WI38 (cell line): ENCODE data around the gene CRYGB.
"Not testable (repeated sequence)": the region's sequence is repeated elsewhere in the genome, so short reads cannot be mapped to it uniquely, and the experiment has no call there.

ENCODE experiments used
- H3K4me3 ChIP-seq: 2 replicates; pipeline ENCODE4 v1.5.1; 2011; ENCODE audit warnings: low read depth, mild to moderate bottlenecking, control low read depth, low read length
- CTCF ChIP-seq: IDR thresholded peaks from 2 replicates; pipeline ENCODE4 v1.5.1; 2012; ENCODE audit warnings: low read depth, mild to moderate bottlenecking, control low read depth, low read length

Gene CRYGB

GRCh38 chr2:208127090-208127489 lies 18.9 kb downstream of the CRYGB start:
- no peak for TF ChIP-seq CTCF
- no peak overlapping the region for H3K4me3 ChIP-seq

GRCh38 chr2:208125251-208125650 lies 20.7 kb downstream of the CRYGB start:
- no peak for TF ChIP-seq CTCF
- H3K4me3 ChIP-seq, result no peak overlapping the region

GRCh38 chr2:208124013-208124715 lies 21.8 kb downstream of the CRYGB start, which contains the start of gene CRYGD:
Gene CRYGD, minus strand, starts transcription at chr2:208124524. Its CDS starts 51 bp downstream, at chr2:208124473.
- not testable (repeated sequence) for H3K4me3 ChIP-seq

- no peak for TF ChIP-seq CTCF
- H3K4me3 ChIP-seq, result no peak overlapping the region
Measured at GRCh38 chr2:208122248-208122647, 23.7 kb downstream of the CRYGB start.

- H3K4me3 ChIP-seq, result no peak overlapping the region
- no peak for TF ChIP-seq CTCF
Measured at GRCh38 chr2:208118918-208119317, 27.0 kb downstream of the CRYGB start.

- not testable (repeated sequence) for H3K4me3 ChIP-seq
Measured at GRCh38 chr2:208117390-208117789, 28.6 kb downstream of the CRYGB start.

GRCh38 chr2:208112969-208113368 lies 33.0 kb downstream of the CRYGB start:
- TF ChIP-seq CTCF, result no peak
- H3K4me3 ChIP-seq, result no peak overlapping the region

GRCh38 chr2:208112273-208112745 lies 33.6 kb downstream of the CRYGB start:
- H3K4me3 ChIP-seq, result not testable (repeated sequence)

GRCh38 chr2:208103616-208104015 lies 42.3 kb downstream of the CRYGB start:
- H3K4me3 ChIP-seq, result no peak overlapping the region
- no peak for TF ChIP-seq CTCF
